BLaER1 treated with 17β-estradiol and CSF1 and Interleukin-3, amounts not matched to agents 10 nM and 100 nM (cell line): ENCODE data around the gene KIF3A.
A peak's percentile ranks its signal among the peaks of the same experiment; 100 is the strongest.

Source experiments
- H3K27ac ChIP-seq, 11 experiments: shearing (Covaris generic); formaldehyde crosslinking; 2 replicates each; pipeline ENCODE4 v1.8.1; 2022
- H3K27me3 ChIP-seq, 11 experiments: shearing (Covaris generic); formaldehyde crosslinking; 2 replicates each; pipeline ENCODE4 v1.8.1; 2022
- H3K36me3 ChIP-seq, 11 experiments: shearing (Covaris generic); formaldehyde crosslinking; 2 replicates each; pipeline ENCODE4 v1.8.1; 2022
- H3K4me1 ChIP-seq, 10 experiments: shearing (Covaris generic); formaldehyde crosslinking; 2 replicates each; pipeline ENCODE4 v1.8.1; 2022
- H3K4me2 ChIP-seq, 11 experiments: shearing (Covaris generic); formaldehyde crosslinking; 2 replicates each; pipeline ENCODE4 v1.8.1; 2022
- H3K4me3 ChIP-seq, 10 experiments: shearing (Covaris generic); formaldehyde crosslinking; 2 replicates each; pipeline ENCODE4 v1.8.1; 2022
- H3K9ac ChIP-seq, 11 experiments: shearing (Covaris generic); formaldehyde crosslinking; 2 replicates each; pipeline ENCODE4 v1.8.1; 2022
- H3K9me3 ChIP-seq, 11 experiments: shearing (Covaris generic); formaldehyde crosslinking; replicated peaks in 1 of 11; 2 replicates each; pipeline ENCODE4 v1.8.1; 2022
- H4K20me1 ChIP-seq, 11 experiments: shearing (Covaris generic); formaldehyde crosslinking; 2 replicates each; pipeline ENCODE4 v1.8.1; 2022
- Cebpa-rat ChIP-seq, 11 experiments: shearing (Covaris generic); IDR thresholded peaks; 2 replicates each; pipeline ENCODE4 v1.8.1; 2022

Gene KIF3A

DNA sequence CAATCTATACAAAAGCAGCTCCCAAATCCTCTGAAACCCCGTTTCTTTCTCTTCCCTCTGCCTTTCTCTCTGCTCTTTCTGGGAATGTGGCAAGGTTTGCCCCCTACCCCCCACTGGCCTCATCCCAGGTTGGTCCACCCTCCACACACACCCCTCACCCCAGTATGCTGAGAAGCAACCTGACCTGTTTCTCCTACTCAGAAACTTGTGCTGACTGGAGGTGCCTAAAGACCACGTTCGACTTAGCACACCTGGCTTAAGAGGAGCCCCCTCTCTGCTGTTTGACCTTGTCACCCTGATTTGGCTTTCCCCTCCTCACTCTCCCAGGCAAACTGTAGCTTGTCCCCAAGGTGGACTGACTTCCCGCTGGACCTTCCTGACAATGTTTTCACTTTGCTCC lies 40.8 kb upstream of the KIF3A start:
- no peak for TF ChIP-seq Cebpa-rat (IDR thresholded peaks at IDR 0.05)
- Histone ChIP-seq H4K20me1 (peaks cover 0 to 19% (median 0%) of the 10 kb centered on the region in 11 experiments; a peak in 3 of 22 replicates), H3K9me3 (no peaks in the 10 kb centered on the region), H3K27ac (no peak overlapping the region), H3K9ac (no peak overlapping the region), H3K4me1 (peaks cover 12 to 36% (median 25%) of the 10 kb centered on the region in 10 experiments; a peak in 19 of 20 replicates), H3K4me2 (peak overlapping the region in 9 of 11 experiments; percentile 92 to 100 (median 99); a peak in 11 of 22 replicates), H3K27me3 (peaks cover 34 to 58% (median 47%) of the 10 kb centered on the region in 11 experiments), H3K4me3 (peak overlapping the region in 4 of 10 experiments; percentile 69 to 86 (median 78); a peak in 4 of 20 replicates), H3K36me3 (no peaks in the 10 kb centered on the region)

DNA sequence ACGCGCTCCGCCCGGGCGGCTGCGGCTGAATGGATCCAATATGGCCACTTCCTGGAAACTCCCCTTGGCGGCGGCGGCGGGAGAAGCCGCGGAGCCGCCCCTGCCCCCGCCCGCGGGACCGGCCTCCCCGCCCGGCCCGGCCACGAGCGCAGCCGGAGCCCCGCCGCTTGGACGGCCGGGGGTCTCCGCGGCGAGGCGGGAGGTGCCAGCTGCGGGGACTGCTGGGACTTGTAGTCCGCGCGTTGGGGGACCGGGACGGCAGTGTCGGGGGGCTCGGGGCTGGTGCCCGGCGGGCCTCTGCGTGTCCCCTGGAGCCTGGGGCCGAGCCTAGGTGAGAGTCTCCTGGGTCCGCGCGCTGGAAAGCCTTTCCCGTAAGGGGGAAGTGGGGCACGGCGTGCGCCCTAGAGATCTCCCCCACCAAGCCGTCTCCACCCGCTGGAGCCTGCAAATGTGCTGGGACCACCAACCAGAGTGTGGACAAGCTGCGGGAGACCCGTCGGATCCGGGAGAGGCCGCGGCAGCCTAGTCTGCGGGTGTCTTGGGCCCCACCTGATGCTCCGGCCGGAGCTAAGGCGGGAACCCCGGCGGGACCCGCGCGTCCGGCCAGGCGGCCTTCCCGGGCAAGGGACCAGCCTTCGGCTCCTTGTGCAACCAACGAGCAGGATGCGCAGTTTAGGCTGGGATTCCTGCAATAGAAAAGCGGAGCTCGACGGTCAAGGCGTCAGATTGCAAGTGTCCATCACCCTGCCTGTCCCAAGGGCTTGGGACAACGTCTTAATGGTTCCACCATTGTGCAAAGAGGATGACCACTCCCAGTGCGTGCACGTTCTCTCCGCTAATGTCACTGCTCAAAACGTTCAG lies 40.1 kb upstream of the KIF3A start, which contains the start of gene SEPTIN8:
Gene SEPTIN8 (minus strand): TSS at position 31 of the 861 bp plus-strand sequence. CDS start 102 bp downstream, outside the sequence.
- H4K20me1 ChIP-seq = peaks cover 0 to 26% (median 0%) of the 10 kb centered on the region in 11 experiments; a peak in 3 of 22 replicates
- no peak for TF ChIP-seq Cebpa-rat (IDR thresholded peaks at IDR 0.05)
- H3K27me3 ChIP-seq = peaks cover 34 to 58% (median 47%) of the 10 kb centered on the region in 11 experiments
- peak within 1 kb of the TSS; percentile 92 to 100 (median 99) for H3K4me2 ChIP-seq
- peak within 1 kb of the TSS; percentile 69 to 90 (median 80) for H3K4me3 ChIP-seq
- no peaks in the 10 kb centered on the region for H3K36me3 ChIP-seq
- peak within 1 kb of the TSS; percentile 71 to 92 (median 83) for H3K9ac ChIP-seq
- peak within 1 kb of the TSS; percentile 58 to 83 (median 77) for H3K27ac ChIP-seq
- H3K4me1 ChIP-seq = peaks cover 12 to 29% (median 23%) of the 10 kb centered on the region in 10 experiments; a peak in 19 of 20 replicates
- no peaks in the 10 kb centered on the region for H3K9me3 ChIP-seq

DNA sequence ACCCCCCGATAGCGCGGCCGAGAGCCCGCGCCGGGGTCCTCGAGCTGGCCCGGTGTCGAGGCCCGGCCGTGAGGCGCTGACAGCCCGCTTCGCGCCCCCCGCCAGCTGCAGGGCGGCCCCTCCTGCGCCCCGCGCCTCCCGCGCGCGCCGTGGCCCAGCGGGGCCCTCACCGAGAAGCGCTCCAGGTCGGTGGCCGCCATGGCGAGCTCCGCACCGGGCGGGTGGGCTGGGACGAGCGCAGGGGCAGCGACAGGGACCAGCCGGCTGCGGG lies 39.5 kb upstream of the KIF3A start:
- peak overlapping the region; percentile 58 to 83 (median 77) for H3K27ac ChIP-seq

DNA sequence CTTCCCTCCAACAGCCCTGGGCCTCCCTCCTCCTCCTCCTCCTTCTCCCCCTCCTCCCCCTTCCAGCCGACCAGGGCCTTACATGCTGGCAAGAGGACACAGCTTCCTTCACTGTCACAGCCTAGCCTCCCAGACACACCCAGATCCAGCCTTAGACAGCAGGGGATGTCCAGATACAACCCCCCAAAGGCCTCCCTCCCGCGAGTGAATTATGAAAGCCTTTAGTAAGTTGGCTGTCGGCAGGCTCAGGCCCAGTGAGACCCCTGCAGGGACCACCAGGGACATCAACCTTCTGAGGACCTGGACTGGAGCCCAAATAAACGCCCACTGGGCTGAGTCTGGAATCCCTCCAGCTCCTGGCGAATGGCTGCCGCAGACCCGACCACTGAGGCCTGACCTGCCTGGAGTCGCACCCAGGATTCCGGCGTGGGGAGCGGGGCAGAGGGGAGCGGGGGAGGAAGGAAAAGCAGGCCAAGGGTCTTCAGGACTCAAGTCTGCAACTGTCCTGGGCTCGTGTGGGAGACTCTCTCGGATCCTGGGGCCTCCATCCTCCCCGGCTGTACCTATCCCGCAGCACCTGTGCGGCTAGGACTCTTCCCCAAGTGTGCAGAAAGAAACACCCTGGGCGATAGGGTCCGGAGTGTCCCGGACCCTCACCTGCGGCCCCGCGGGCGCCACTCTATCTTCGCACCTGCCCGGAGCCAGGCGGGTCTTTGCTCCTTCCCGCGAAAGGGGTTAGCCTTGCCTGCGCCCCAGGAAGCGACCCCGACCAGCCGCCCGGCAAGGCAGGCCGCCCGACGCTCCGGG lies 39.0 kb upstream of the KIF3A start:
- H3K4me1 ChIP-seq = peaks cover 10 to 26% (median 18%) of the 10 kb centered on the region in 10 experiments; a peak in 18 of 20 replicates
- TF ChIP-seq Cebpa-rat (IDR thresholded peaks at IDR 0.05) = no peak
- H3K36me3 ChIP-seq = no peaks in the 10 kb centered on the region
- peaks cover 34 to 58% (median 47%) of the 10 kb centered on the region in 11 experiments for H3K27me3 ChIP-seq
- peak overlapping the region; percentile 71 to 92 (median 83) for H3K9ac ChIP-seq
- H3K9me3 ChIP-seq = no peaks in the 10 kb centered on the region
- peak overlapping the region; percentile 69 to 90 (median 80) for H3K4me3 ChIP-seq
- peak overlapping the region; percentile 58 to 83 (median 77); a peak in 20 of 22 replicates for H3K27ac ChIP-seq
- H3K4me2 ChIP-seq = peak overlapping the region; percentile 92 to 100 (median 99)
- H4K20me1 ChIP-seq = peaks cover 0 to 31% (median 0%) of the 10 kb centered on the region in 11 experiments; a peak in 3 of 22 replicates

More for the DNA sequence above, 39.5 kb upstream of the KIF3A start:
- peak overlapping the region; percentile 92 to 100 (median 99) for H3K4me2 ChIP-seq
- peak overlapping the region; percentile 71 to 92 (median 83) for H3K9ac ChIP-seq
- TF ChIP-seq Cebpa-rat (IDR thresholded peaks at IDR 0.05) = no peak
- peaks cover 12 to 25% (median 19%) of the 10 kb centered on the region in 10 experiments; a peak in 19 of 20 replicates for H3K4me1 ChIP-seq
- no peaks in the 10 kb centered on the region for H3K36me3 ChIP-seq
- peak overlapping the region; percentile 69 to 90 (median 80) for H3K4me3 ChIP-seq
- H3K27me3 ChIP-seq = peaks cover 34 to 58% (median 47%) of the 10 kb centered on the region in 11 experiments
- H4K20me1 ChIP-seq = peaks cover 0 to 31% (median 0%) of the 10 kb centered on the region in 11 experiments; a peak in 3 of 22 replicates
- no peaks in the 10 kb centered on the region for H3K9me3 ChIP-seq

DNA sequence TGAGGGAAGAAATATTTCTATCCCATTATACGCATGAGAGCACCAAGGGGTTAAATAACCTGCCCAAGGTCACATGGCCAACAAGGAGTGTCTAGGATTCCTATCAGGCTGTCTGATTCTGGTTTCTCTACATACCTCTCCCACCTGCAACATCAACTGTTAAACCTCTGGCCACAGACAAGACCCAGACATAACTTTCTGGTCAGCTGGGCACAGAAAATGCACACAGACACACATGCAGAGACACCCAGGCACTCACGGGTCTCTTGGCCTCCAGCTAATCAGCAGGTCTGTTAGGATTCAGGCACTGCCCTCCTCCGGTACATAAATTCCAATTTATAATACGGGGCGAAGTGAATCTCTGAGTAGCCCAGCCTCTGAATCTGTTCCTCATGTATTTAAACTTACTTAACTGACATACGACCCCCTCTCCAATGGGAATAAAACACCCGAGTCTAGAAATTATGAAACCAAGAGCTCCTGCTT lies 38.2 kb upstream of the KIF3A start:
- peaks cover 34 to 58% (median 47%) of the 10 kb centered on the region in 11 experiments for H3K27me3 ChIP-seq
- peaks cover 10 to 34% (median 23%) of the 10 kb centered on the region in 10 experiments; a peak in 18 of 20 replicates for H3K4me1 ChIP-seq
- H3K4me2 ChIP-seq = peak overlapping the region in 10 of 11 experiments; percentile 4 to 100 (median 98); a peak in 16 of 22 replicates
- no peak overlapping the region for H3K4me3 ChIP-seq
- H3K9ac ChIP-seq = no peak overlapping the region
- H3K36me3 ChIP-seq = no peaks in the 10 kb centered on the region
- H3K9me3 ChIP-seq = no peaks in the 10 kb centered on the region
- H3K27ac ChIP-seq = no peak overlapping the region
- peaks cover 0 to 32% (median 0%) of the 10 kb centered on the region in 11 experiments; a peak in 3 of 22 replicates for H4K20me1 ChIP-seq
- no peak for TF ChIP-seq Cebpa-rat (IDR thresholded peaks at IDR 0.05)

DNA sequence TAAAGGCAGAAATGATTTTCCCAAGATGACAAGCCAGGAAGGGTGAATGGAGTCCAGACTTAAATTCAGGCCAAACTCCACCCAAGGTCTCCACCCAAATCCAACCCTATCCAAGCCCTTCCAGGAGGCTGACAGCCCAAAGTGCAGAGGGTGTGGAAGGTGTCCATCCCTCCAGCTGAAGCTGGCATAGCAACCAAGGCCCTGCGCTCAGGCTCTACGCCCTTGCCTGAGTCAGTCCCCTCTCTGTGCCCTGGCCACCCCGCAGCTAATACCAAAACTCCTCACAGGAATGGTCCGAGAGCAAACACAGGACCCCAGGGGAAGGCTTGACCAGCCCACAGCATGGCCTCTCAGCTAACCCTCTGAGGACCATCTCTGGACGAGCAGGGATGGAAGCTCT lies 37.5 kb upstream of the KIF3A start:
- Histone ChIP-seq H3K27ac (no peak overlapping the region), H3K4me2 (peak overlapping the region in 5 of 11 experiments; percentile 4 to 100 (median 94); a peak in 4 of 22 replicates), H4K20me1 (peaks cover 0 to 34% (median 0%) of the 10 kb centered on the region in 11 experiments; a peak in 3 of 22 replicates), H3K36me3 (no peaks in the 10 kb centered on the region), H3K9me3 (no peaks in the 10 kb centered on the region), H3K27me3 (peaks cover 34 to 56% (median 47%) of the 10 kb centered on the region in 11 experiments), H3K4me3 (no peak overlapping the region), H3K4me1 (peaks cover 10 to 35% (median 25%) of the 10 kb centered on the region in 10 experiments; a peak in 18 of 20 replicates), H3K9ac (no peak overlapping the region)
- TF ChIP-seq Cebpa-rat (IDR thresholded peaks at IDR 0.05) = no peak

DNA sequence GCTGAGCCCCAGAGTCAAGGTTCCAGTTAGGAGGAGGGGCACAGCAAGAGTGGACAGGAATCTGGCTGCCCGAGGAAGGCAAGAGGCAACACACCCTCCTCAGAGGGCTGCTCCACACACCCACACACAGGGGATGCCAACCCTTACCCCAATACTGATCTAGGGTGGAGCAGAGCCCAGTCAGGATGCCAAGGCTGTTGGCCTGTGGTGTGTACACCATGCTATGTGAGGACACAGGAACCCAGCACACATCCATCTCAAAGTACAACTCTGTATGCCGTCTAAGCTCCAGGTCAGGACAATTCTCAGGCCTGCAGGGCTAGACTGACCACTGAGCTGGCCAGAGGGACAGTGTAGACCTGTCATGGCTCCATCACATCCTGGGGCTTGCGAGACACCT lies 37.1 kb upstream of the KIF3A start:
- H3K4me2 ChIP-seq = no peak overlapping the region
- H3K36me3 ChIP-seq = no peaks in the 10 kb centered on the region
- no peak for TF ChIP-seq Cebpa-rat (IDR thresholded peaks at IDR 0.05)
- no peak overlapping the region for H3K9ac ChIP-seq
- H4K20me1 ChIP-seq = peaks cover 0 to 34% (median 0%) of the 10 kb centered on the region in 11 experiments; a peak in 3 of 22 replicates
- H3K27me3 ChIP-seq = peaks cover 34 to 52% (median 45%) of the 10 kb centered on the region in 11 experiments
- no peak overlapping the region for H3K4me3 ChIP-seq
- H3K9me3 ChIP-seq = no peaks in the 10 kb centered on the region
- peaks cover 10 to 35% (median 25%) of the 10 kb centered on the region in 10 experiments; a peak in 18 of 20 replicates for H3K4me1 ChIP-seq
- no peak overlapping the region for H3K27ac ChIP-seq

DNA sequence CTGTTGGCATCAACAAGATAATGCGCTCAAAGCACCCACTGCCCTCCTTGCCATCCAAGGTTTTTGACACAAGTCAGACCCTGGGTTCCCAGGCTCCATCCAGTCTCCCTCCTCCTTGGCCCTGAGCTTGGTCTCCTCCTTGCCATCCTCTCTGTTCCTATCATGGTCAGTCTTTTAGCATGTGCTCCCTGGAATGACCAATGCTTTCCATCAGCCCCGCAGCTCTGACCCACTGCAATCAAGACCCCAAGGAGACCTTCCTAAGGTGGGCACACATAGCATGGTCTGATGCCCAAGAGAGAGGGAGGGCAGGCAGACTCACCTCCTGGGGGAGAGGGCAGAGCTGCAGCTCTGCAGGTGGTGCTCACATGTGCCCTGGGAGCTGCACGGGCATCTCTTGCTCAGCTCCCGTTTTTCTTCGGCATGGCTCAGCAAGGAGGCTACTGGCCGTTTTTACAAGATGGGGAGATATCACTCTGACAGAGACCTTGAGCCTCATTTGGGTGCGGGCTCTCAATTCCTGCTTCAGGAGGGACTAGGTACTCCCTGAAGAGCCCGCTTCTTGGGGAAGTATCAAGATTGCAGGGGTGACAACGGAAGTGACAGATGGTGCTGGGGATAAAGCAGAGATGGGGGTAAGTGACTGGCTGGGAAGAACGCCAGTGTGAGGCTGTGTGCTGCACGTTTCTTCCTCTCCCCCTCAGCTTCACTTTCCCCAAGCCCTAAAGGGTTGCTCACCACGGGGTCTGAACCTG lies 36.4 kb upstream of the KIF3A start:
- Histone ChIP-seq H3K27me3 (peaks cover 29 to 45% (median 39%) of the 10 kb centered on the region in 11 experiments), H3K4me3 (no peak overlapping the region), H3K27ac (no peak overlapping the region), H4K20me1 (peaks cover 0 to 34% (median 0%) of the 10 kb centered on the region in 11 experiments; a peak in 4 of 22 replicates), H3K9me3 (no peaks in the 10 kb centered on the region), H3K4me1 (peaks cover 11 to 35% (median 25%) of the 10 kb centered on the region in 10 experiments; a peak in 19 of 20 replicates), H3K9ac (no peak overlapping the region), H3K4me2 (no peak overlapping the region), H3K36me3 (no peaks in the 10 kb centered on the region)
- TF ChIP-seq Cebpa-rat (IDR thresholded peaks at IDR 0.05) = no peak
